MM.1S (cell line): Measurements from ENCODE around the gene CPO.

ENCODE experiments used
- EZH2 ChIP-seq: fragments of 300-600 bp; sonication (generic); optimal IDR thresholded peaks from 2 replicates; pipeline ENCODE3; 2017; ENCODE audit warnings: low read depth, mild to moderate bottlenecking, antibody characterized with exemption, low read length, mixed read lengths
- EZH2phosphoT487 ChIP-seq: fragments of 300-600 bp; sonication (generic); IDR thresholded peaks from 2 replicates; pipeline ENCODE4 v1.6.1; 2018; ENCODE audit warnings: antibody characterized with exemption, low read length
- TF ChIP-seq, protein P1 (sequence below): fragments of 300-600 bp; sonication (generic); IDR thresholded peaks from 2 replicates; pipeline ENCODE4 v1.5.1; 2016; ENCODE audit warnings: antibody characterized with exemption, low read length, mixed read lengths

DNA sequence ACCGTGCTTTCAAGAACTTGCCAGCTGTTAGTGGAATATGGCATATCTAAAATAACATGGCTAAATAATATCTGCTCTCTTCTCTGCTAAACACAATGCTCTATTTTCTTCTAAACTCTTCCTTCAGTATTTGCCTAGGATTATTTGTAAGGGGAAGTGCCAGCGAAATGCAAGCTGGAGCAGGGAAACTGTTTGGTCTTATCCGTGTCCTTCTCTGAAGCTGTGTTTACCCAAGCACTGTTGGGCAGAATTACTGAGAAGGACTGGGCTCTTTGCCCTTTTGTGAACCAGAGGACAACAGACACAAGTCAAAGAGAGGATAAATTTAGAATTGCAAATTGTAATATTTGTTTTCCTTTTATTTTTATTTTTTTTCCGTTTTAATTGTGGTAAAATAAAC, 23.6 kb downstream of the CPO start:
- TF ChIP-seq, protein P1, sequence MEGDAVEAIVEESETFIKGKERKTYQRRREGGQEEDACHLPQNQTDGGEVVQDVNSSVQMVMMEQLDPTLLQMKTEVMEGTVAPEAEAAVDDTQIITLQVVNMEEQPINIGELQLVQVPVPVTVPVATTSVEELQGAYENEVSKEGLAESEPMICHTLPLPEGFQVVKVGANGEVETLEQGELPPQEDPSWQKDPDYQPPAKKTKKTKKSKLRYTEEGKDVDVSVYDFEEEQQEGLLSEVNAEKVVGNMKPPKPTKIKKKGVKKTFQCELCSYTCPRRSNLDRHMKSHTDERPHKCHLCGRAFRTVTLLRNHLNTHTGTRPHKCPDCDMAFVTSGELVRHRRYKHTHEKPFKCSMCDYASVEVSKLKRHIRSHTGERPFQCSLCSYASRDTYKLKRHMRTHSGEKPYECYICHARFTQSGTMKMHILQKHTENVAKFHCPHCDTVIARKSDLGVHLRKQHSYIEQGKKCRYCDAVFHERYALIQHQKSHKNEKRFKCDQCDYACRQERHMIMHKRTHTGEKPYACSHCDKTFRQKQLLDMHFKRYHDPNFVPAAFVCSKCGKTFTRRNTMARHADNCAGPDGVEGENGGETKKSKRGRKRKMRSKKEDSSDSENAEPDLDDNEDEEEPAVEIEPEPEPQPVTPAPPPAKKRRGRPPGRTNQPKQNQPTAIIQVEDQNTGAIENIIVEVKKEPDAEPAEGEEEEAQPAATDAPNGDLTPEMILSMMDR: no peak
- TF ChIP-seq EZH2phosphoT487 (no peak), EZH2 (no peak)
